ENCODE measurements around the gene SH3RF3.

DNA sequence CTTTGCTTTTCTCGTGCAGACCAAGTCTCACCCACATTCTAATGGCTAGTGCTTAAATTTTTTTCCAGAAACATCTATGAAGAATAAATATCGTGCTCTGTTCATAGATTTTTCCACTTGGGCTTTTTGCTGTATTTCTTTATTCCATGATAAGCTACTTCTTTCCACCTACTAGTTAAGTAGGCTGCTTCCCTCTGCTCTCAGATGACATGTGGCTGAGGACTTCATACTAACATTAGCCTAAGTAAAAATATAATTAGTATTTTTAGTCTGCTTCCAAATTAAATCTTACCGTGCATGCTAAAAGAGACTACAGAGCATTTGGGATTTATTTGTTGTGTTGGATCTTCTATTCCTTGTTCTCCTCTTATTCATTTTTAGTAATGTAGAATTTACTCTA is 102.4 kb downstream of the SH3RF3 start:
- TF ChIP-seq, protein P1, sequence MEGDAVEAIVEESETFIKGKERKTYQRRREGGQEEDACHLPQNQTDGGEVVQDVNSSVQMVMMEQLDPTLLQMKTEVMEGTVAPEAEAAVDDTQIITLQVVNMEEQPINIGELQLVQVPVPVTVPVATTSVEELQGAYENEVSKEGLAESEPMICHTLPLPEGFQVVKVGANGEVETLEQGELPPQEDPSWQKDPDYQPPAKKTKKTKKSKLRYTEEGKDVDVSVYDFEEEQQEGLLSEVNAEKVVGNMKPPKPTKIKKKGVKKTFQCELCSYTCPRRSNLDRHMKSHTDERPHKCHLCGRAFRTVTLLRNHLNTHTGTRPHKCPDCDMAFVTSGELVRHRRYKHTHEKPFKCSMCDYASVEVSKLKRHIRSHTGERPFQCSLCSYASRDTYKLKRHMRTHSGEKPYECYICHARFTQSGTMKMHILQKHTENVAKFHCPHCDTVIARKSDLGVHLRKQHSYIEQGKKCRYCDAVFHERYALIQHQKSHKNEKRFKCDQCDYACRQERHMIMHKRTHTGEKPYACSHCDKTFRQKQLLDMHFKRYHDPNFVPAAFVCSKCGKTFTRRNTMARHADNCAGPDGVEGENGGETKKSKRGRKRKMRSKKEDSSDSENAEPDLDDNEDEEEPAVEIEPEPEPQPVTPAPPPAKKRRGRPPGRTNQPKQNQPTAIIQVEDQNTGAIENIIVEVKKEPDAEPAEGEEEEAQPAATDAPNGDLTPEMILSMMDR (IDR thresholded peaks at IDR 0.05) = no peak
- TF ChIP-seq POLR2A (IDR thresholded peaks at IDR 0.05) = no peak
